WTC11 (cell line): Measurements from ENCODE around the gene DCP1B.

Experiments used
- ATF3 ChIP-seq: sonication (generic); formaldehyde crosslinking; conservative IDR thresholded peaks from 2 replicates; pipeline ENCODE4 v1.8.1; 2022; ENCODE audit warnings: mild to moderate bottlenecking, missing genetic modification reagents
- CREB1 ChIP-seq: sonication (generic); formaldehyde crosslinking; IDR thresholded peaks from 2 replicates; pipeline ENCODE4 v1.8.0; 2023; ENCODE audit warnings: mild to moderate bottlenecking, missing genetic modification reagents
- CREM ChIP-seq: sonication (generic); formaldehyde crosslinking; IDR thresholded peaks from 2 replicates; pipeline ENCODE4 v1.8.1; 2022; ENCODE audit warnings: mild to moderate bottlenecking, missing genetic modification reagents, moderate library complexity
- CTCF ChIP-seq: fragments of 200-600 bp; IDR thresholded peaks from 2 replicates; pipeline ENCODE4 v1.8.0; 2022; ENCODE audit warnings: antibody characterized with exemption
- MYBL2 ChIP-seq: sonication (generic); formaldehyde crosslinking; IDR thresholded peaks from 2 replicates; pipeline ENCODE4 v1.8.1; 2023; ENCODE audit warnings: mild to moderate bottlenecking, moderate library complexity, missing genetic modification reagents
- NFE2L1 ChIP-seq: sonication (generic); formaldehyde crosslinking; IDR thresholded peaks from 2 replicates; pipeline ENCODE4 v1.8.1; 2023; ENCODE audit warnings: missing genetic modification reagents
- NFYB ChIP-seq: sonication (generic); formaldehyde crosslinking; conservative IDR thresholded peaks from 2 replicates; pipeline ENCODE4 v1.8.0; 2022; ENCODE audit warnings: low read depth, missing genetic modification reagents
- NR2C2 ChIP-seq: sonication (generic); formaldehyde crosslinking; IDR thresholded peaks from 2 replicates; pipeline ENCODE4 v1.8.0; 2022; ENCODE audit warnings: mild to moderate bottlenecking, missing genetic modification reagents
- PRDM15 ChIP-seq: sonication (generic); formaldehyde crosslinking; IDR thresholded peaks from 2 replicates; pipeline ENCODE4 v1.8.0; 2022; ENCODE audit warnings: missing genetic modification reagents
- TCF7 ChIP-seq: sonication (generic); formaldehyde crosslinking; IDR thresholded peaks from 2 replicates; pipeline ENCODE4 v1.8.0; 2022; ENCODE audit warnings: mild to moderate bottlenecking, low read depth, missing genetic modification reagents, moderate library complexity
- USF1 ChIP-seq: sonication (generic); formaldehyde crosslinking; IDR thresholded peaks from 2 replicates; pipeline ENCODE4 v1.8.0; 2022; ENCODE audit warnings: mild to moderate bottlenecking, missing genetic modification reagents
- ZNF512 ChIP-seq: sonication (generic); formaldehyde crosslinking; IDR thresholded peaks from 2 replicates; pipeline ENCODE4 v1.8.1; 2022; ENCODE audit warnings: missing genetic modification reagents, borderline replicate concordance

GRCh38 chr12:1949771-1950470 lies 54.3 kb downstream of the DCP1B start:
- TF ChIP-seq CTCF (no peak), ATF3 (CRISPR knock-in tag) (no peak), CREM (CRISPR knock-in tag) (no peak), NFYB (CRISPR knock-in tag) (no peak), NFE2L1 (no peak), ZNF512 (CRISPR knock-in tag) (no peak), USF1 (CRISPR knock-in tag) (no peak), NR2C2 (CRISPR knock-in tag) (no peak), MYBL2 (no peak), TCF7 (CRISPR knock-in tag) (no peak), PRDM15 (CRISPR knock-in tag) (no peak), CREB1 (no peak)
